Activated CD8-positive, alpha-beta T cell treated with anti-CD3 and anti-CD28 coated beads for 36 hours (primary cell): ENCODE data around the gene TMCO4. TPM values are rescaled to one million over a fixed set of nuclear protein-coding genes. Genes with fewer than 3 reads are reported as not detected.

Experiments used
- ATAC-seq: fragments of 200-7000 bp; cut with Tn5 transposase; one replicate; pipeline ENCODE4 v1.10.0; 2021; ENCODE audit warnings: mild to moderate bottlenecking, moderate library complexity
- CTCF ChIA-PET: fragments of 350-600 bp; sonication (Branson Sonifier 250); formaldehyde crosslinking; loops from one replicate; lab custom pipeline; 2021; ENCODE audit warnings: antibody characterized with exemption; lab: Charles Lee
- POLR2A ChIA-PET: fragments of 350-600 bp; sonication (Branson Sonifier 250); formaldehyde crosslinking; loops from one replicate; lab custom pipeline; 2021; ENCODE audit warnings: antibody characterized with exemption; lab: Charles Lee
- DNase-seq: peaks from one replicate; pipeline ENCODE4 v3.0.0-alpha.2; 2020
- H3K27ac Mint-ChIP-seq: one replicate; pipeline ENCODE4 v1.8.0; 2021; ENCODE audit warnings: mild to moderate bottlenecking, mixed read lengths
- H3K27me3 Mint-ChIP-seq: one replicate; pipeline ENCODE4 v1.8.0; 2021; ENCODE audit warnings: mixed read lengths
- H3K36me3 Mint-ChIP-seq: one replicate; pipeline ENCODE4 v1.8.0; 2021; ENCODE audit warnings: low read depth, mixed read lengths
- H3K4me1 Mint-ChIP-seq: one replicate; pipeline ENCODE4 v1.8.0; 2021; ENCODE audit warnings: low read depth, mixed read lengths
- H3K4me3 Mint-ChIP-seq: one replicate; pipeline ENCODE4 v1.8.0; 2021; ENCODE audit warnings: mild to moderate bottlenecking, moderate library complexity, mixed read lengths
- H3K9me3 Mint-ChIP-seq: one replicate; pipeline ENCODE4 v1.8.0; 2021; ENCODE audit warnings: mixed read lengths
- intact Hi-C: fragments of 100-400 bp; cut with micrococcal nuclease; formaldehyde crosslinking; loops from one replicate; pipeline ENCODE4 v1.10.0; 2022
- total RNA-seq, 2 experiments: library from RNA; stranded (reverse); gene quantifications; one replicate each; pipeline ENCODE4 v1.2.3, GENCODE V29; 2021
- TF ChIP-seq, protein P1 (sequence below): fragments of 200-600 bp; IDR thresholded peaks from one replicate; pipeline ENCODE4 v1.8.0; 2022; ENCODE audit warnings: antibody characterized with exemption, mild to moderate bottlenecking

TMCO4 gene
- total RNA-seq, 2 experiments from 2014 or later: 10.8 to 13.2 TPM

DNA sequence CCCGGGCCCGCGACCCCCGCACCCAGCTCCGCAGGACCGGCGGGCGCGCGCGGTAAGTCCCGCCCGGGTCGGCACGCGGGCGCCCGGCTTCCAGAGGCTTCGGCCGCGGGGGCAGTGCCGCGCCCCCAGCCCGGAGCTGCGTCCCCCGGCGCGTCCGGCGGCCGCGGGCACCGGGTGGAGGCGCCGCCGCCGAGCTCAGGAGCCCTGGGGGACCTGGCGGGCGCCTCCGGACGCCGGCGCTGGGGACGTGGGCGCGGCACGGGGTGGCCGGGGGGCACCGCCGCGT is 155.4 kb downstream of the TMCO4 start:
- TF ChIP-seq, protein P1, sequence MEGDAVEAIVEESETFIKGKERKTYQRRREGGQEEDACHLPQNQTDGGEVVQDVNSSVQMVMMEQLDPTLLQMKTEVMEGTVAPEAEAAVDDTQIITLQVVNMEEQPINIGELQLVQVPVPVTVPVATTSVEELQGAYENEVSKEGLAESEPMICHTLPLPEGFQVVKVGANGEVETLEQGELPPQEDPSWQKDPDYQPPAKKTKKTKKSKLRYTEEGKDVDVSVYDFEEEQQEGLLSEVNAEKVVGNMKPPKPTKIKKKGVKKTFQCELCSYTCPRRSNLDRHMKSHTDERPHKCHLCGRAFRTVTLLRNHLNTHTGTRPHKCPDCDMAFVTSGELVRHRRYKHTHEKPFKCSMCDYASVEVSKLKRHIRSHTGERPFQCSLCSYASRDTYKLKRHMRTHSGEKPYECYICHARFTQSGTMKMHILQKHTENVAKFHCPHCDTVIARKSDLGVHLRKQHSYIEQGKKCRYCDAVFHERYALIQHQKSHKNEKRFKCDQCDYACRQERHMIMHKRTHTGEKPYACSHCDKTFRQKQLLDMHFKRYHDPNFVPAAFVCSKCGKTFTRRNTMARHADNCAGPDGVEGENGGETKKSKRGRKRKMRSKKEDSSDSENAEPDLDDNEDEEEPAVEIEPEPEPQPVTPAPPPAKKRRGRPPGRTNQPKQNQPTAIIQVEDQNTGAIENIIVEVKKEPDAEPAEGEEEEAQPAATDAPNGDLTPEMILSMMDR: no peak
- Mint-ChIP-seq H3K36me3 (no peaks in the 10 kb centered on the region), H3K27ac (no peak overlapping the region), H3K27me3 (peaks cover 10% of the 10 kb centered on the region), H3K4me1 (peaks cover 28% of the 10 kb centered on the region), H3K9me3 (no peaks in the 10 kb centered on the region), H3K4me3 (peak overlapping the region; percentile 83)
- ATAC-seq (peak; percentile 21), DNase-seq (no peak)
- ChIA-PET CTCF (interaction anchor here (0.9 to 2.2 kb wide), 3 partner anchors 8 to 17 kb away, joined by 3 to 8 read pairs (median 6); no protein-coding TSS in a partner anchor), POLR2A (interaction anchor here (1.1 to 1.4 kb wide), 3 partner anchors 15 to 48 kb away, joined by 4 to 11 read pairs (median 4); no protein-coding TSS in a partner anchor)
- intact Hi-C loops: no loop called here

DNA sequence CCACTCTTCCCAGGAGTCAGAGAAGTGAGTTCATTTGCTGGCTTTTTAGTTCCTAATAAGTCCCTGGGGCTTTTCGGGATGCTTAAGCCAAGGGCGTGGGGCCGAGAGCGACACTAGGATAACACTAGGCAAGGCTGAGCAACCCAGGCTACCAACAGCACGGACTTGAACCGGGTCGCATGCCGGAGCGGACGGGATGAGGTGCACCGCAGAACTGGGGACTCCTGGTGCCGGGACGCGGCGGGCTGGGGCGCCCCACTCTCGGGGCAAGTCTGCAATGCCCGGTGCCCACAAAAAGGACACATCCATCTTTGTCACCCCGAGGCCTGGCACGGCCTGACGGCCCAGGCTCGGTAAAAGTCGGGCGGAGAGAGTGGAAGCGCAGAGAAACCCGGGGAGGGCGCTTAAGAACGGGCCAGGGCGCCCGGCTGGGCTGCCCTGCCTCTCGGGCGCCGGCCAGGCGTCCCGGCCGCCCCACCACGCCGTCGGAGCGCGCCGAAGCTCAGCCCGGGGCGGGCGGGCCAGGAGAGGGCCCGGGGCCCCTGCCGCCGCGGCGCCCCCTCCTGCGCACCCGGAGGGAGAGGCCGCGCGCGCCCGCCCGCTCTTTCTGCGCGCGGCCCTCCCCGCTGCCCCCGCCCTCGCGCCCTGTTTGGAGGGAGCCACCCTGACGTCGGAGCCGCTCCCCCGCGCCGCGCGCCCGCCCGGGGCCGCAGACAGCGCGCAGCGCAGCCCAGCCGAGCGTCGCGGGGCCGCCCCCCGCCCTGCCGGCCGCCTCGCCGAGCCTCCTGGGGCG is 155.9 kb downstream of the TMCO4 start, which contains the start of gene NBL1:
Gene NBL1 (plus strand): TSS at position 710 of the 793 bp plus-strand sequence. CDS start 10,720 bp downstream, outside the sequence.
- Mint-ChIP-seq H3K9me3 (no peaks in the 10 kb centered on the region), H3K4me1 (peaks cover 28% of the 10 kb centered on the region), H3K27me3 (peaks cover 10% of the 10 kb centered on the region), H3K36me3 (no peaks in the 10 kb centered on the region), H3K4me3 (peak within 1 kb of the TSS; percentile 83), H3K27ac (peak within 1 kb of the TSS; percentile 69)
- intact Hi-C loops: no loop called here
- TF ChIP-seq, protein P1: no peak
- peak; percentile 86 for ATAC-seq
- CTCF ChIA-PET: interaction anchor here (0.9 to 2.2 kb wide), 4 partner anchors 9 to 252 kb away, joined by 3 to 8 read pairs (median 4); no protein-coding TSS in a partner anchor
- POLR2A ChIA-PET: interaction anchor here (0.6 to 1.4 kb wide), 6 partner anchors 13 to 163 kb away, joined by 3 to 11 read pairs (median 4); no protein-coding TSS in a partner anchor
- DNase-seq: peak; percentile 80

DNA sequence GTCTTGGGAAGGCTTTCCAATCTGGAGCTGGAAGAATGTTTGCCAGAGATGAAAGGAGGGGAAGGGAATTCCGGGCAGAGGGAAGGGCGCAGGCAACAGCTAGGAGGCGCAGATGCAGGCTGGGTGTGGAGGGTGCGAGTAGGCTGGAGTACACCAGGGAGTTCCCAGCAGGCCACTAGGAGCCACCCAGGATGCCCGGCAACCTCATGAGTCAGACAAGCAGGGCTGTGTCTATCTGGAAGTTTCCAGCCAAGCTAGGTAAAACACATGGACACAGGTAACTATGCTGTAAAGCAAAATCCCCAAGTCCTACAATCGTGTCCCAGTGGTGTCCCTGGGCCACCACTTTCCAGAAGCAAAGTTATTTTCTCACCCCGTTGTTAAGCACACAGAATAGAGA is 156.6 kb downstream of the TMCO4 start:
- ChIA-PET POLR2A (interaction anchor here (0.8 to 1.0 kb wide), 3 partner anchors 25 to 162 kb away, joined by 3 to 6 read pairs (median 3); no protein-coding TSS in a partner anchor), CTCF (interaction anchor here (1.0 to 2.2 kb wide), 5 partner anchors 11 to 251 kb away, joined by 3 to 8 read pairs (median 4); no protein-coding TSS in a partner anchor)
- Mint-ChIP-seq H3K4me3 (peak overlapping the region; percentile 74), H3K27ac (peak overlapping the region; percentile 64), H3K36me3 (no peaks in the 10 kb centered on the region), H3K9me3 (no peaks in the 10 kb centered on the region), H3K4me1 (peaks cover 28% of the 10 kb centered on the region), H3K27me3 (peaks cover 10% of the 10 kb centered on the region)
- intact Hi-C loops: no loop called here
- DNase-seq: peak; percentile 24
- TF ChIP-seq, protein P1: no peak
- no peak for ATAC-seq

DNA sequence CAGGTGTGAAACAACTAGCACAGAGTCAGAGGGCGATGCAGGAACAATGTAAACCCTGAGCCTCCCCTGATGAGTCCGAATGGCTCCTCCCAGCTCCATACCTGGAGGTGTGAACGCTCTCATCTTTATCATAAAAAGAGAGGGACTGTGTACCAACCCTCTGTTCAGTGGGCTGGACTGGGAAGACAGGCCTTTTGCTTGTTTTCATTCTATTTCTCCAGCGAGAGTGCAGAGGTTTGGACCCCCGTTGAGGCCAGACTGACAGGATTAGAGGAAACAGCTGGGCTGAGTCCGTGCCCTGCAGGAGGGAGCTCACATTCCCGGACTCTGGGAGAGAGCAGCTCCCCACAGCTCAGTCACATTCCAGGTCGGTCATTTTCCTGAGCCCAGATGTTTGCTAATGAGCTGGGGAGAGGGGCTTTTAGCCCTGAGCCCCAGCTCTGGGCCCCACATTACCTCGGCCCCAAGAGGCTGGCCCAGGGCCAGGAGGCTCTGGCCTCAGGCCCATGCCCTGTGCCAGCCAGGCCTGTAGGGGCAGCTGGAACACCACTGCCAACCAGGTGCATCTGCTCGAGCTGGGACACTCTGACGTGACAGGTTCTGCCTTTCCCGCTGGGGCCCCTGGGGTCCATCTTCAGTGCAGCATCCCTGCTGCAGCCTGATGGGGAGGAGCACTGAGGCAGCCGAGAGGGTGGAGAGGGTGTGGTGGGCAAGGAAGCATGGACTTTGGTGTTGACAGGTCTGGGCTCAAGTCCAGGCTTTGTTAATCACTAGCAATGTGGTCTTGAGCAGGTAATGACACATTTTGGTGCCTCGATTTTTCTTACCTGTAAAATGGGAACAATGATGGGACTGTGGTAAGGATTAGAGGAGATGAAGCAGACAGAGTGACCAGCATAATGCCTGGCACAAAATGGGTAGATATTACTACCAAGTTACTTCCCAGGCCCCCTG is 159.1 kb downstream of the TMCO4 start:
- POLR2A ChIA-PET: interaction anchor here (2.2 kb wide), 1 partner anchor 42 kb away, joined by 9 read pairs; no protein-coding TSS in a partner anchor
- CTCF ChIA-PET: interaction anchor here (1.2 to 3.0 kb wide), 4 partner anchors 10 to 66 kb away, joined by 3 to 10 read pairs (median 6); no protein-coding TSS in a partner anchor

More for the DNA sequence above, 159.1 kb downstream of the TMCO4 start:
- H3K36me3 Mint-ChIP-seq: no peaks in the 10 kb centered on the region
- DNase-seq (no peak), ATAC-seq (no peak)
- intact Hi-C loops: no loop called here
- H3K27ac Mint-ChIP-seq: no peak overlapping the region
- peaks cover 8% of the 10 kb centered on the region for H3K4me1 Mint-ChIP-seq
- no peak overlapping the region for H3K4me3 Mint-ChIP-seq
- H3K9me3 Mint-ChIP-seq: no peaks in the 10 kb centered on the region
- TF ChIP-seq, protein P1: no peak
- peaks cover 10% of the 10 kb centered on the region for H3K27me3 Mint-ChIP-seq
